ENCODE measurements around the gene CYB5R2. TPM values are rescaled to one million over a fixed set of nuclear protein-coding genes. Genes with fewer than 3 reads are reported as not detected.

Gene CYB5R2
- total RNA-seq, 1 donor from 2014 or later: 2.8 TPM

GRCh38 chr11:7683571-7683970 is 10.3 kb upstream of the CYB5R2 start:
- H3K9me3 Mint-ChIP-seq: no peaks in the 10 kb centered on the region
- H3K36me3 Mint-ChIP-seq (ENCODE audit: low read depth): no peaks in the 10 kb centered on the region
- no peak overlapping the region for H3K4me3 Mint-ChIP-seq
- no peak overlapping the region for H3K27ac Mint-ChIP-seq
- intact Hi-C loops (cut with micrococcal nuclease): no loop called here
- DNase-seq (ENCODE audit: low spot score): no peak
- H3K4me1 Mint-ChIP-seq (ENCODE audit: low read depth): no peaks in the 10 kb centered on the region
- peaks cover 12% of the 10 kb centered on the region for H3K27me3 Mint-ChIP-seq (ENCODE audit: insufficient read depth)

- H3K27ac Mint-ChIP-seq: no peak overlapping the region
- H3K4me1 Mint-ChIP-seq (ENCODE audit: low read depth): no peaks in the 10 kb centered on the region
- intact Hi-C loops (cut with micrococcal nuclease): no loop called here
- peaks cover 3% of the 10 kb centered on the region for H3K36me3 Mint-ChIP-seq (ENCODE audit: low read depth)
- no peaks in the 10 kb centered on the region for H3K9me3 Mint-ChIP-seq
- DNase-seq (ENCODE audit: low spot score): no peak
- H3K27me3 Mint-ChIP-seq (ENCODE audit: insufficient read depth): peaks cover 35% of the 10 kb centered on the region
- H3K4me3 Mint-ChIP-seq: no peak overlapping the region
Measured at GRCh38 chr11:7677796-7678201, 4.5 kb upstream of the CYB5R2 start.

- Mint-ChIP-seq H3K36me3 (ENCODE audit: low read depth) (peaks cover 3% of the 10 kb centered on the region), H3K27me3 (ENCODE audit: insufficient read depth) (peaks cover 41% of the 10 kb centered on the region), H3K27ac (no peak overlapping the region), H3K9me3 (no peaks in the 10 kb centered on the region), H3K4me1 (ENCODE audit: low read depth) (peaks cover 3% of the 10 kb centered on the region), H3K4me3 (no peak overlapping the region)
- no peak for DNase-seq (ENCODE audit: low spot score)
- intact Hi-C loops (cut with micrococcal nuclease): no loop called here
Measured at GRCh38 chr11:7677071-7677470, 3.8 kb upstream of the CYB5R2 start.

- intact Hi-C loops (cut with micrococcal nuclease): no loop called here
- no peak overlapping the region for H3K27ac Mint-ChIP-seq
- no peaks in the 10 kb centered on the region for H3K9me3 Mint-ChIP-seq
- DNase-seq (ENCODE audit: low spot score): no peak
- H3K27me3 Mint-ChIP-seq (ENCODE audit: insufficient read depth): peaks cover 38% of the 10 kb centered on the region
- peaks cover 3% of the 10 kb centered on the region for H3K36me3 Mint-ChIP-seq (ENCODE audit: low read depth)
- peaks cover 15% of the 10 kb centered on the region for H3K4me1 Mint-ChIP-seq (ENCODE audit: low read depth)
- no peak overlapping the region for H3K4me3 Mint-ChIP-seq
Measured at GRCh38 chr11:7675631-7676030, 2.3 kb upstream of the CYB5R2 start.

GRCh38 chr11:7673724-7674434 is 579 bp upstream of the CYB5R2 start:
- H3K36me3 Mint-ChIP-seq (ENCODE audit: low read depth): peaks cover 3% of the 10 kb centered on the region
- intact Hi-C loops (cut with micrococcal nuclease): no loop called here
- peak overlapping the region; percentile 54 for H3K27ac Mint-ChIP-seq
- H3K9me3 Mint-ChIP-seq: no peaks in the 10 kb centered on the region
- peak overlapping the region; percentile 66 for H3K4me3 Mint-ChIP-seq
- peaks cover 33% of the 10 kb centered on the region for H3K27me3 Mint-ChIP-seq (ENCODE audit: insufficient read depth)
- H3K4me1 Mint-ChIP-seq (ENCODE audit: low read depth): peaks cover 19% of the 10 kb centered on the region
- no peak for DNase-seq (ENCODE audit: low spot score)

- no peak for DNase-seq (ENCODE audit: low spot score)
- Mint-ChIP-seq H3K9me3 (no peaks in the 10 kb centered on the region), H3K4me1 (ENCODE audit: low read depth) (peaks cover 19% of the 10 kb centered on the region), H3K36me3 (ENCODE audit: low read depth) (peaks cover 3% of the 10 kb centered on the region), H3K4me3 (no peak overlapping the region), H3K27me3 (ENCODE audit: insufficient read depth) (peaks cover 30% of the 10 kb centered on the region), H3K27ac (no peak overlapping the region)
- intact Hi-C loops (cut with micrococcal nuclease): no loop called here
Measured at GRCh38 chr11:7672276-7672959, 882 bp downstream of the CYB5R2 start.

- H3K27ac Mint-ChIP-seq: no peak overlapping the region
- intact Hi-C loops (cut with micrococcal nuclease): no loop called here
- no peaks in the 10 kb centered on the region for H3K9me3 Mint-ChIP-seq
- no peak for DNase-seq (ENCODE audit: low spot score)
- H3K4me3 Mint-ChIP-seq: no peak overlapping the region
- peaks cover 3% of the 10 kb centered on the region for H3K36me3 Mint-ChIP-seq (ENCODE audit: low read depth)
- H3K4me1 Mint-ChIP-seq (ENCODE audit: low read depth): peaks cover 19% of the 10 kb centered on the region
- H3K27me3 Mint-ChIP-seq (ENCODE audit: insufficient read depth): peaks cover 28% of the 10 kb centered on the region
Measured at GRCh38 chr11:7671347-7672215, 1.7 kb downstream of the CYB5R2 start.

- Mint-ChIP-seq H3K27me3 (ENCODE audit: insufficient read depth) (peaks cover 25% of the 10 kb centered on the region), H3K4me3 (no peak overlapping the region), H3K36me3 (ENCODE audit: low read depth) (peaks cover 3% of the 10 kb centered on the region), H3K9me3 (no peaks in the 10 kb centered on the region), H3K4me1 (ENCODE audit: low read depth) (peaks cover 19% of the 10 kb centered on the region), H3K27ac (no peak overlapping the region)
- intact Hi-C loops (cut with micrococcal nuclease): no loop called here
- no peak for DNase-seq (ENCODE audit: low spot score)
Measured at GRCh38 chr11:7670641-7671040, 2.7 kb downstream of the CYB5R2 start.

GRCh38 chr11:7668911-7669310 is 4.4 kb downstream of the CYB5R2 start:
- Mint-ChIP-seq H3K9me3 (no peaks in the 10 kb centered on the region), H3K4me3 (no peak overlapping the region), H3K36me3 (ENCODE audit: low read depth) (peaks cover under 1% of the 10 kb centered on the region), H3K27me3 (ENCODE audit: insufficient read depth) (peaks cover 8% of the 10 kb centered on the region), H3K27ac (no peak overlapping the region), H3K4me1 (ENCODE audit: low read depth) (peaks cover 19% of the 10 kb centered on the region)
- intact Hi-C loops (cut with micrococcal nuclease): no loop called here
- no peak for DNase-seq (ENCODE audit: low spot score)

- intact Hi-C loops (cut with micrococcal nuclease): no loop called here
- Mint-ChIP-seq H3K27ac (no peak overlapping the region), H3K27me3 (ENCODE audit: insufficient read depth) (peaks cover 8% of the 10 kb centered on the region), H3K4me3 (no peak overlapping the region), H3K36me3 (ENCODE audit: low read depth) (no peaks in the 10 kb centered on the region), H3K9me3 (no peaks in the 10 kb centered on the region), H3K4me1 (ENCODE audit: low read depth) (peaks cover 19% of the 10 kb centered on the region)
- DNase-seq (ENCODE audit: low spot score): no peak
Measured at GRCh38 chr11:7668464-7668863, 4.8 kb downstream of the CYB5R2 start.

GRCh38 chr11:7667460-7667859 is 5.8 kb downstream of the CYB5R2 start:
- no peak overlapping the region for H3K4me3 Mint-ChIP-seq
- no peak for DNase-seq (ENCODE audit: low spot score)
- peaks cover 5% of the 10 kb centered on the region for H3K27me3 Mint-ChIP-seq (ENCODE audit: insufficient read depth)
- peaks cover 19% of the 10 kb centered on the region for H3K4me1 Mint-ChIP-seq (ENCODE audit: low read depth)
- H3K9me3 Mint-ChIP-seq: no peaks in the 10 kb centered on the region
- intact Hi-C loops (cut with micrococcal nuclease): no loop called here
- no peak overlapping the region for H3K27ac Mint-ChIP-seq
- H3K36me3 Mint-ChIP-seq (ENCODE audit: low read depth): no peaks in the 10 kb centered on the region

GRCh38 chr11:7666292-7666866 is 6.9 kb downstream of the CYB5R2 start:
- H3K27me3 Mint-ChIP-seq (ENCODE audit: insufficient read depth): peaks cover 2% of the 10 kb centered on the region
- H3K4me3 Mint-ChIP-seq: no peak overlapping the region
- H3K27ac Mint-ChIP-seq: no peak overlapping the region
- H3K36me3 Mint-ChIP-seq (ENCODE audit: low read depth): no peaks in the 10 kb centered on the region
- H3K9me3 Mint-ChIP-seq: no peaks in the 10 kb centered on the region
- peaks cover 9% of the 10 kb centered on the region for H3K4me1 Mint-ChIP-seq (ENCODE audit: low read depth)
- no peak for DNase-seq (ENCODE audit: low spot score)
- intact Hi-C loops (cut with micrococcal nuclease): no loop called here

Data from activated T-helper 1 cell treated with anti-CD3 and anti-CD28 coated beads, Interleukin-12 subunit alpha, Interleukin-12 subunit beta, Interleukin-2, Interleukin-4 antibody, amounts not matched to agents 30 ng/mL and 10 ng/mL and 1 ng/mL, durations not matched to agents 14 hours and 24 hours and 36 hours (primary cell).